HAP-1 (cell line): ENCODE results near the gene MAN1C1.
A peak's percentile ranks its signal among the peaks of the same experiment; 100 is the strongest.

Experiments used
- DNase-seq, 2 experiments: peaks; one replicate each; pipeline ENCODE4 v3.0.0-alpha.2; 2016 to 2020; ENCODE audit warnings: low spot score in 2 of 2
- H3K27me3 ChIP-seq: fragments of 250-450 bp; sonication (Bioruptor Pico); 2 replicates; pipeline ENCODE4 v1.5.1; 2020; ENCODE audit warnings: low read depth, mild to moderate bottlenecking, moderate library complexity
- H3K36me3 ChIP-seq: fragments of 250-450 bp; sonication (Bioruptor Pico); replicated peaks from 2 replicates; pipeline ENCODE4 v1.5.1; 2020; ENCODE audit warnings: mild to moderate bottlenecking
- H3K4me1 ChIP-seq: fragments of 250-450 bp; sonication (Bioruptor Pico); 2 replicates; pipeline ENCODE4 v1.5.1; 2020; ENCODE audit warnings: mild to moderate bottlenecking
- H3K4me3 ChIP-seq: fragments of 250-450 bp; sonication (Bioruptor Pico); 2 replicates; pipeline ENCODE4 v1.5.1; 2020; ENCODE audit warnings: mild to moderate bottlenecking, moderate library complexity
- H3K9me3 ChIP-seq: fragments of 250-450 bp; sonication (Bioruptor Pico); 2 replicates; pipeline ENCODE4 v1.5.1; 2020; ENCODE audit warnings: mild to moderate bottlenecking, moderate library complexity
- in situ Hi-C: fragments of 300-500 bp; cut with MboI; formaldehyde crosslinking; loops from 3 replicates; pipeline ENCODE4 v1.14.3; 2020; ENCODE audit warnings: low sequenced_read_pairs, inconsistent platforms, mixed read lengths

MAN1C1 gene

DNA sequence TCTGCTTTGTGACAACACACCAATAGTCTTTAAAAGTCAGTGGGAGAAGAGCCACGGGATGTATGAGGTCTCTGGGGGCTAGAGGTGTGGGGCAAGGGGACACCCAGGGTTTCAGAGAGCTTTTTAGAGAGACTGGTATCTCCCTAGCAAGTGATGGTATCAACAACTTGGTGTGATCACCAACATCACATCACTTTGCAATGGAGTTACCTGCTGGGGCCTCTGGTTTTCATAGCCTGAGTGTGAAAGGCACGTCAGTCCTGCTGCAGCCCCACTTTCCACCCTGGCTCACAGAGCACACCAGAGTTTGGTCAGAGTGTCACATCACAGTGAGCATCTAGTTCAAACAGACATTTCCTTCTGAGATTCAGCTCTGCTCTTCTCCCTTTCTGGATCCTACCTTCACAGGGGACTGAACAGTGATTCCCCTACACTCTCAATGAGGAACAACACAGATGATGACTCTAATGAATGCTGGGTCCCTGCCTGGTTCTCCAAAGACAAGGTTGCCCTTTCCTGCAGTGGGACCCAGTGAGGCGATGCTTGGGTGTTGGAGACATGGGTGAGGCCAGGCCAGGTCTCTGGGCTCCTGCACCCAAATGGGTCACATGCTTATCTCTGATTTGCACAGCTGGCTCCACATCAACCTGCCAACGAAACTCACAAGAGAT, 2.0 kb upstream of the MAN1C1 start:
- in situ Hi-C loops: no loop called here
- H3K36me3 ChIP-seq: no peaks in the 10 kb centered on the region
- H3K4me1 ChIP-seq: no peaks in the 10 kb centered on the region
- no peaks in the 10 kb centered on the region for H3K9me3 ChIP-seq
- H3K4me3 ChIP-seq: no peak overlapping the region
- DNase-seq: no peak
- H3K27me3 ChIP-seq: peaks cover 18% of the 10 kb centered on the region

DNA sequence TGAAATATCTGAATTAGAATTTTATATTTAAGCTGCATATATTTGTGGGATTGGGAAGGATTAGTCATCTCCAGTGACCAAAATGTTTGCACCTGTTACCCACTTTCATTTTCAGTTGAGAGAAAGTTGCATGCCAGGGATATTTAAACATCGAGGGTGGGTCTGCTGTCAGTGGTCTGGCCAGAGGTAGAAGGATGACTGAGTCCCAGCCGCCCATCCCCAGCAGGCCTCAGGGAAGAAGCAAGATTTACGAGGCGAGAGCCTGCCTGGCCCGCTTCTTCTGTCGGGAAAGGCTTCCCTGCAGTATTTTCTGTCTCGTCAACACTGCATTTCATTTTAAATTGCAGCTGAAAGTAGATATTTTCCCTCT, 1.4 kb upstream of the MAN1C1 start:
- H3K4me1 ChIP-seq: no peaks in the 10 kb centered on the region
- no peak for DNase-seq
- no peak overlapping the region for H3K4me3 ChIP-seq
- H3K27me3 ChIP-seq: peaks cover 18% of the 10 kb centered on the region
- in situ Hi-C loops: no loop called here
- H3K36me3 ChIP-seq: no peaks in the 10 kb centered on the region
- no peaks in the 10 kb centered on the region; the same call in 1 of the 2 replicates for H3K9me3 ChIP-seq

DNA sequence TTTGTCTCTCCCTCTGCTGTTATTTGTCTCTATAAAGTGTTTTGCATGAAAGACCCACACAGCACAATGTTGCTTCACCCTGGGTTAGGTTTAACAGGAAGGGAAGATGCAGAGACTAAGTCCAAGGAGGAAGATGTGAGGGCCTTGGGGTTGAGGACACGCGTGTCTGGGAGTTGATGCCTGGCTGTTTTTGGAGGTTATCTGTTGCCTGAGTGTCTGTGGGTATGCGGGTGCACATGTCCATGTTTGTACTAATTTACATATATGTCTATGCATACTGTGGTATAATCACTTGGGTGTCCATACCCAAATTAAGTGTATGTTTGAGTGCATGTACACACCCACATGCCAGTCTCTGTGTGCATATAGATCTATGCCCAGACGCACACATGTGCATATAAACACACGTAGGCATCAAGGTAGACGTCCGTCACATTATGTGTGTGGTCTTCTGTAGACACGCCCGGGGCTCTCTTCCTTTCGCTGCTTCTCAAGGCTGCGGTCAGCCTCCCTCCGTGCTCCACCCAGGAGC, 962 bp upstream of the MAN1C1 start:
- Histone ChIP-seq H3K27me3 (peaks cover 16% of the 10 kb centered on the region), H3K4me1 (no peaks in the 10 kb centered on the region), H3K9me3 (no peaks in the 10 kb centered on the region; the same call in 1 of the 2 replicates), H3K36me3 (no peaks in the 10 kb centered on the region), H3K4me3 (peak overlapping the region; percentile 57)
- no peak for DNase-seq
- in situ Hi-C loops: no loop called here

DNA sequence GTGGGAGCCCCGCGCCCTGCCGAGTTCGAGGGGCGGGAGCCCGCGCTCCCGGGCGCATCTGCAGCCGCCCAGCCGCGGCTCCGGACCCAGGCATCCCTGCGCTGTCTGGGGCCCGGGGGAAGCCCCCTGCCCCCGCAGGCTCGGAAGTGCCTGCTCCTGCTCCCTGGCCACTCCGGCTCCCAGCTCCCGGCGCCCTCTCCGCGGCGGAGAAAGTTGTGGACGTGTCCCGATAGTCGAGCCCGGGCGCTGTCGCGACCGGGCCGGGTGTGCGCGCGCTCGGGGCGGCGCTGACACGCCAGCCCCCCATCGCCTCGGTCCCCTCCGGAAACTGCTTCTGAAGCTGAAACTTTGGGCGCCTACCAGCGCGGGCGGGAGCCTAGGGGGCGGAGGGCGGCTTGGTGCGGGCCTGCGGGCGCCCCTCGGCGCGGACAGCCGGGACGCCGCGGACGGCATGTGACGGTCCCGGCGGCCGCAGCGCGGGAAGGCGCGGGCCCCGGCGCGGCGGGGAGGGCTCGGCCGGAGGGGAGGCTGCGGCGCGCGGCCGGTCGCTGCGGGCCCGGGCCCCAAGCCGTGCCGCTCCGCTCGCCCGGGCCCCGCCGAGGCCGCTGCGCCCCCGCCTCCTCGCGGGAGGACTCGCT, 515 bp downstream of the MAN1C1 start:
- DNase-seq: peak in 1 of 2 experiments; percentile 31
- H3K9me3 ChIP-seq: no peaks in the 10 kb centered on the region; the same call in 1 of the 2 replicates
- in situ Hi-C loops: no loop called here

DNA sequence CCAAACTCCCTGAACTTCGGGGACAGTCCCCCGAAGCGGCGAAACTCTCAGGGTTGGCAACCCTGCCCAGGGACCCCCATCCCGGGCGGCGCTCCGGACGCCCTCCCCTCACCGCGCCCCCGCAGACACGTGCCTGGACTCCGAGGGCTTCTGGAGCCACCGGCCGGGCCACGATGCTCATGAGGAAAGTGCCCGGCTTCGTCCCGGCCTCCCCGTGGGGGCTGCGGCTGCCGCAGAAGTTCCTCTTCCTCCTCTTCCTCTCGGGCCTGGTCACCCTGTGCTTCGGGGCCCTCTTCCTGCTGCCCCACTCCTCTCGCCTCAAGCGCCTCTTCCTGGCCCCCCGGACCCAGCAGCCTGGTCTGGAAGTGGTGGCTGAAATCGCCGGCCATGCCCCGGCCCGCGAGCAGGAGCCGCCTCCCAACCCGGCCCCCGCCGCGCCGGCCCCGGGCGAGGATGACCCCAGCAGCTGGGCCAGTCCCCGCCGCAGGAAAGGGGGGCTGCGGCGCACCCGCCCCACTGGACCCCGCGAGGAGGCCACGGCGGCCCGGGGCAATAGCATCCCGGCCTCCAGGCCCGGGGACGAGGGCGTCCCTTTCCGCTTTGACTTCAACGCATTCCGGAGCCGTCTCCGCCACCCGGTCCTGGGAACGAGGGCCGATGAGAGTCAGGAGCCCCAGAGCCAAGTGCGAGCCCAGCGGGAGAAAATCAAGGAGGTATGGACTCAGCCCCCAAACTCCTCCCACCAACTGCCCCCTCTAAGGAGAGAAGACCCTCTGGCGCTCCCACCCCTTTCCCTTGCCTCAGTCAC, 1.2 kb downstream of the MAN1C1 start:
- no peaks in the 10 kb centered on the region for H3K27me3 ChIP-seq
- no peaks in the 10 kb centered on the region; the same call in 1 of the 2 replicates for H3K9me3 ChIP-seq
- in situ Hi-C loops: no loop called here
- peak overlapping the region; percentile 21 for H3K4me3 ChIP-seq
- H3K4me1 ChIP-seq: no peaks in the 10 kb centered on the region
- no peaks in the 10 kb centered on the region for H3K36me3 ChIP-seq
- peak in 1 of 2 experiments; percentile 22 for DNase-seq

More for the DNA sequence above, 515 bp downstream of the MAN1C1 start:
- Histone ChIP-seq H3K4me1 (no peaks in the 10 kb centered on the region), H3K36me3 (no peaks in the 10 kb centered on the region), H3K4me3 (peak overlapping the region; percentile 49), H3K27me3 (peaks cover 4% of the 10 kb centered on the region; the same call in 1 of the 2 replicates)

DNA sequence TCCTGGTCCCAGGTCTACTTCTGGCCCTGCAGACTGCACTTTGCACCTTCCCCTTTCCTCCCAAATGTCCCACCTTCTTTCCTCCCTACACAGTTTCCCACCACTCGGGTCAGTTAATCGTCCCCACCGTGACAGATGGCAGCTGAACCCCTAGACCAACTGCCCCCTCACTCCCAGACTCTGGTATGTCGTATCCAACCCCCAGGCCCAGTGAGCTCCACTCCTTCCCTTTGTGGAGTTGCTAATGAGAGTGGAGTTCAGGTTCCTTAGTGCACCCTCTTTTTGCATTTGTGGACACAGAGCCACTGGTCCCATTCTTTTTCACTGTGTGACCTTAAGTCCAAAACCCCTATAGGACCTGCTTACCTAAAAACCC, 1.8 kb downstream of the MAN1C1 start:
- no peak for DNase-seq
- Histone ChIP-seq H3K4me3 (no peak overlapping the region), H3K4me1 (no peaks in the 10 kb centered on the region), H3K36me3 (no peaks in the 10 kb centered on the region), H3K27me3 (no peaks in the 10 kb centered on the region), H3K9me3 (no peaks in the 10 kb centered on the region; the same call in 1 of the 2 replicates)
- in situ Hi-C loops: no loop called here

DNA sequence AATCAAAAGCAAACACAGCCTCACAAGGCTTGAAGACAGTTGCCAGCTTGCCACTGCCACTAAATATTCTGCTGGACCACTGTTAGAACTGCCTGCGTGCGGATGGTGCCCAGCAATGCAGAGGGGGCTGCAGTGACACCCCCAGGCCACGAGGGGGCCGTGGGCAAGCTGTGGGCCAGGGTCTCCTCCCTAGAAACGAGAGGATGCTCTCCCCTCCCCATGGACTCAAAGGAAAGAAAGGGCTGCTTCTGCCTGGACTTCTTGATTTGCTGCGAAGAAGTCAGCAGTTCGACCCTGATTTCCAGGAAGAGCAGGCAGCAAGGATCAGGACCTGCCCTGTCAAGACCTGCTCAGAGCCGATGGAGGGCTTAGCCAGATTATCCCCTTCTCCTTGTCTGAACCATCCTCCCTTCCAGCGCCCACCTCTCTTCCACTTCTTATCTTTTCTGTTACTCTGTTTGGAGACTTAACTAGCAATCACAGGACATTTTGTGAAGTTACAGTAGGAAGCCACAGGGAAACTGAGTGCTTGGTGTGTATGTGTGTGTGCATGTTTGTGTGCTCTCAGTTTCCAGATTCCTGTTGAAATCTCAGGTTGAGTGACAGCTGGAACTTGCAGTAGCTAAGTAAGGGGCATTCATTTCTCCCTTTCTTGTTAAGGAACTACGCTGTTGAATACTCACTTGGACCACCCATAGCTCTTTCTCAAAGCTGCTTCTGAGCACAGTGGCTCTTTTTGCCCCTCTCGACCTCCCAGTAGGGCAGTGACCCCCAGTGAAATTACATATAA, 2.7 kb downstream of the MAN1C1 start:
- Histone ChIP-seq H3K27me3 (no peaks in the 10 kb centered on the region), H3K9me3 (no peaks in the 10 kb centered on the region; the same call in 1 of the 2 replicates), H3K4me3 (no peak overlapping the region), H3K36me3 (no peaks in the 10 kb centered on the region), H3K4me1 (no peaks in the 10 kb centered on the region)
- in situ Hi-C loops: no loop called here
- peak; percentile 23 to 71 for DNase-seq

DNA sequence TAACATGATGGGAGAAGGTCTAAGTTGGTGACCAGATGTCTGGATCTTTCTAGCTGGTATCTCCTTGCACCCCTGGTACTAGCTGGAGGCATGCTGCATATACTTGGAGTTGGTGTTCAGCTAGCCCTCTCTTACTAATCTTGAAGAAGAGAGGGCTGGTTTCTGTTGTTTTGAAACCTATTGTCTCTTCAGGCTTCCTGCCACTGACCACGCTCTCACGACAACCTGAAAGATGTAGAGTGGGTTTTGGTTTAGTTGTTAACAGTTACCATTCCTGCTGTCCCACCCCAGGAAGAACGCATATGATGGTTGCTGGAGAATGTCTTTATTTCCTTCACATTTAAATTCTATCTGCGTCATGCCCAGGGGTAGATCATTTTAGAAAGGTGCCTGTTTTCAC, 3.6 kb downstream of the MAN1C1 start:
- no peak overlapping the region for H3K4me3 ChIP-seq
- no peak for DNase-seq
- H3K36me3 ChIP-seq: no peaks in the 10 kb centered on the region
- no peaks in the 10 kb centered on the region for H3K27me3 ChIP-seq
- in situ Hi-C loops: loop anchor here (5.0 kb wide), 1 partner anchor 172 kb away; no protein-coding TSS in a partner anchor
- H3K9me3 ChIP-seq: no peaks in the 10 kb centered on the region; the same call in 1 of the 2 replicates
- H3K4me1 ChIP-seq: no peaks in the 10 kb centered on the region

DNA sequence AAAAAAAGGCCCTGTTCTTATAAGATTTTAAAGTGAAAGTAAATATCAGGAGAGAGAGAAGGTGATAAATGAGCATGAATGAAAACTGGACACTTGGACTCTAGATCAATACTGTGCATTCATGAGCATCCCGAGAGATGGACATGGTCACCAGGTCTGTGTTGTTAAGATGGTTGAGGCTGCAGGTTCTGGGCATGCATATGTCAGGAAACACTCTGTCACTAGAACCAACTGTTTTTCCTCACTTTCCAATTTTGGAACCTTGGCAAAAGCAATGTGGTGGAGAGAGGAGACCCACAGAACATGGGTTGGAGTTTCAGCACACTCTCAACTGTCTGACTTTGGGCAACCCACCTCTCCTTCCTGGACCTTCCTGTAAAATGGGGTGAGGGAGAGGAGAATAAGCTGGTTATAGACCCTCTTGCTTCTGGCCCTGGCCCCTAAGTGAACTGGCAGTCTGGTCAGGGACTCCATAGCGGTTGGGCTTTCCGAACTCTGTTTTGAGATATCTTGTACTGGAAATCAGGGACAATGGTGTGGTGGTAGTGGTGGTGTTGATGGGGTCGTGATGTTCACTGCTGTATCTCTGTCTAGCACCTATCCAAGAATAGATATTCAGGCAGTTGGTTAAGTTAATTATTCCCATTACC, 4.2 kb downstream of the MAN1C1 start:
- no peak overlapping the region for H3K4me3 ChIP-seq
- H3K9me3 ChIP-seq: no peaks in the 10 kb centered on the region; the same call in 1 of the 2 replicates
- H3K27me3 ChIP-seq: no peaks in the 10 kb centered on the region
- no peaks in the 10 kb centered on the region for H3K4me1 ChIP-seq
- no peaks in the 10 kb centered on the region for H3K36me3 ChIP-seq
- DNase-seq: no peak
- in situ Hi-C loops: loop anchor here (5.0 kb wide), 1 partner anchor 171 kb away; no protein-coding TSS in a partner anchor

DNA sequence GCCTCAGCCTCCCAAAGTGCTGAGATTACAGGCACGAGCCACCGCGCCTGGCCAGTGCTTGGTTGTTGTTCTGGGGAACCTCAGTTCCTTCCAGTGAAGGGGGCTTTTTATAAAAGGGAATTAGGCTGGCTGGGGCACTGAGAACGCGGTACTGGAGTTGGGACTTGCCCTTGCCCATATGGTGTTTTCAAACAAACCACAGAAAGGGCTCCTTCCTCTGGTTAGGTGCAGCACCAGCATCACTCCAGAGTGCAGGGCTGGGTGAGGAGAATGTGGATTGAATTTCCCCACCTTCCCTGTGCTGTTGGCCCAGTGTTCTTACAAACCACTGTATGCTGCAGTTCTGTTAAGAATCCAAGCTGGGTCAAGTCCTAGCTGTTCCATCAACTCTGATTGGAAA, 5.3 kb downstream of the MAN1C1 start:
- H3K4me1 ChIP-seq: no peaks in the 10 kb centered on the region
- no peaks in the 10 kb centered on the region for H3K36me3 ChIP-seq
- DNase-seq: no peak
- in situ Hi-C loops: loop anchor here (5.0 kb wide), 1 partner anchor 170 kb away; no protein-coding TSS in a partner anchor
- H3K4me3 ChIP-seq: no peak overlapping the region
- no peaks in the 10 kb centered on the region for H3K27me3 ChIP-seq
- H3K9me3 ChIP-seq: no peaks in the 10 kb centered on the region; the same call in 1 of the 2 replicates

DNA sequence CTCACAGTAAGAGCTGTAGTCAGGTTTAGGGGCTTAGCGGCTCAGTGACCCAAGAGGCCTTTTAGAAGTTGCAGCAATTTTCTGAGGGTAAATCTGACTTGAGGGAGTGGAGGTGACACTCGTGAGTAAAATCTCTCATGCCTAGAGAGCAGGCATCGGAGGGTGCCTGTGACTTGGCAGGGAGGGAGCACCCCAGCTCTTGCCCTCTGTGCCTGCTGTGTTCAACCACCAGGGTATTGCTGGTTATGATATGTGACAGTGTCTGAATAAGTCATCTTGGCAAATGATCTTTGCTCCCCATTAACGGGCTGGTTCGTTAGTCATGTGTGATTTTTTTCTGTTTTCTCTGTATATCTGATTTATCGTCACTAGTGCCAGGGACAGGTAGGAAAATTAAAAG, 5.9 kb downstream of the MAN1C1 start:
- no peaks in the 10 kb centered on the region for H3K36me3 ChIP-seq
- no peaks in the 10 kb centered on the region; the same call in 1 of the 2 replicates for H3K9me3 ChIP-seq
- in situ Hi-C loops: loop anchor here (5.0 kb wide), 1 partner anchor 170 kb away; no protein-coding TSS in a partner anchor
- no peaks in the 10 kb centered on the region for H3K27me3 ChIP-seq
- H3K4me3 ChIP-seq: no peak overlapping the region
- DNase-seq: no peak
- H3K4me1 ChIP-seq: no peaks in the 10 kb centered on the region

DNA sequence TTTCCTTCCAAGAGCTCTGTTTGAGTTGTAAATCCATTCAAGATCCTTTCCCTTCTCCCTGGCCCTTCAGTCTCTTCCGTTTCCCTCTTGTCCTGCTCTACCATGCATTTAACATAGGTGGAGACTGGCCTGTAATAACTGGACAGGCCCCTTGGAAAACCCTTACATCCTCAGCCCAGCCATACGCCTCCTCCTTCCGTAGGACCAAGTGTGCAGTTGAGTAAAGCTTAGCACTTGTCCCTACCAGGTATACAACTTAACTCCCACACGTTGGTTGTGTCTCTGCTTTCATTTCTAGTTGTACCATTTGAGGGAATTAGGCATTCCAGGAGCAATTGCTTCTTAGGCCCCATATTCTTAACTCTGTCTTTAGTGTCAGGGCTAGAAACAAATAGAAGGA, 6.4 kb downstream of the MAN1C1 start:
- Histone ChIP-seq H3K27me3 (no peaks in the 10 kb centered on the region), H3K36me3 (no peaks in the 10 kb centered on the region), H3K4me1 (no peaks in the 10 kb centered on the region), H3K9me3 (no peaks in the 10 kb centered on the region; the same call in 1 of the 2 replicates), H3K4me3 (no peak overlapping the region)
- DNase-seq: no peak
- in situ Hi-C loops: loop anchor here (5.0 kb wide), 1 partner anchor 169 kb away; no protein-coding TSS in a partner anchor
